B cell (primary cell): ENCODE data around the gene MARK4. TPM values are rescaled to one million over a fixed set of nuclear protein-coding genes. Genes with fewer than 3 reads are reported as not detected.

ENCODE experiments used
- ATAC-seq: fragments of 200-7000 bp; cut with Tn5 transposase; one replicate; pipeline ENCODE4 v1.10.0; 2021; ENCODE audit warnings: low read depth, mild to moderate bottlenecking, moderate number of reproducible peaks, moderate library complexity
- CTCF ChIA-PET: fragments of 350-600 bp; sonication (Branson Sonifier 250); formaldehyde crosslinking; loops from one replicate; lab custom pipeline; 2021; ENCODE audit warnings: antibody characterized with exemption, inconsistent platforms; lab: Charles Lee
- POLR2A ChIA-PET: fragments of 350-600 bp; sonication (Branson Sonifier 250); formaldehyde crosslinking; loops from one replicate; lab custom pipeline; 2021; ENCODE audit warnings: antibody characterized with exemption; lab: Charles Lee
- DNase-seq: peaks from one replicate; pipeline ENCODE4 v3.0.0; 2013
- H2AFZ ChIP-seq: 2 replicates; pipeline ENCODE4 v1.6.1; 2012; ENCODE audit warnings: mild to moderate bottlenecking, low read depth, low read length; ENCODE audit not compliant: insufficient read depth, poor library complexity, severe bottlenecking
- H3K27ac ChIP-seq, 2 donors: 1 replicate in 1 of 2; 2 replicates in 1 of 2; pipeline ENCODE4 v1.5.1; 2012 to 2013; ENCODE audit warnings: low read length in 2 of 2, mild to moderate bottlenecking in 2 of 2, moderate library complexity in 1 of 2
- H3K27me3 ChIP-seq, 4 experiments: fragments of 200-600 bp in 1 of 4; sonication (generic) in 1 of 4; replicated peaks in 1 of 4; 1 replicate in 2 of 4; 2 replicates in 2 of 4; pipeline versions ENCODE4 v1.6.1 to v1.7.0; 2013 to 2016; ENCODE audit warnings: low read length in 3 of 4, mild to moderate bottlenecking in 2 of 4, mixed read lengths in 1 of 4, moderate library complexity in 1 of 4; ENCODE audit not compliant: insufficient read depth in 4 of 4, control insufficient read depth in 3 of 4; ENCODE audit errors: control extremely low read depth in 1 of 4
- H3K36me3 ChIP-seq, 2 experiments: replicated peaks in 1 of 2; 1 replicate in 1 of 2; 2 replicates in 1 of 2; pipeline versions ENCODE4 v1.6.1 to v1.7.1; 2013; ENCODE audit warnings: low read length in 1 of 2; ENCODE audit not compliant: insufficient read depth in 2 of 2, control insufficient read depth in 1 of 2; ENCODE audit errors: control extremely low read depth in 1 of 2, extremely low read depth in 1 of 2
- H3K4me1 ChIP-seq, 2 donors: fragments of 200-600 bp in 1 of 2; sonication (generic) in 1 of 2; 1 replicate in 1 of 2; 2 replicates in 1 of 2; pipeline versions ENCODE4 v1.5.1 to v1.6.1; 2013 to 2017; ENCODE audit warnings: low read length in 2 of 2; ENCODE audit not compliant: control insufficient read depth in 2 of 2, insufficient read depth in 2 of 2
- H3K4me2 ChIP-seq: replicated peaks from 2 replicates; pipeline ENCODE3; 2012; ENCODE audit warnings: mild to moderate bottlenecking, low read depth, low read length; ENCODE audit not compliant: poor library complexity, severe bottlenecking
- H3K4me3 ChIP-seq, 5 experiments: fragments of 200-600 bp in 1 of 5; sonication (generic) in 1 of 5; 1 replicate in 3 of 5; 2 replicates in 2 of 5; pipeline versions ENCODE4 v1.5.1 to v1.7.0; 2011 to 2016; ENCODE audit warnings: low read length in 4 of 5, mild to moderate bottlenecking in 4 of 5, low read depth in 2 of 5, control low read depth in 1 of 5, moderate library complexity in 1 of 5; ENCODE audit not compliant: insufficient read depth in 1 of 5; ENCODE audit errors: control extremely low read depth in 1 of 5, extremely low read depth in 1 of 5
- H3K79me2 ChIP-seq: fragments of 200-600 bp; sonication (generic); one replicate; pipeline ENCODE4 v1.6.0; 2016; ENCODE audit warnings: low read length; ENCODE audit not compliant: control insufficient read depth, insufficient read depth
- H3K9ac ChIP-seq: fragments of 200-600 bp; sonication (generic); 2 replicates; pipeline ENCODE4 v1.6.1; 2017; ENCODE audit warnings: mild to moderate bottlenecking, low read length, moderate library complexity
- H3K9me3 ChIP-seq, 3 donors: one replicate each; pipeline versions ENCODE4 v1.6.1 to v1.7.1; 2013; ENCODE audit warnings: low read length in 2 of 3; ENCODE audit not compliant: control insufficient read depth in 2 of 3, insufficient read depth in 1 of 3; ENCODE audit errors: control extremely low read depth in 1 of 3
- H4K20me1 ChIP-seq: 2 replicates; pipeline ENCODE4 v1.6.0; 2012; ENCODE audit warnings: mild to moderate bottlenecking, low read length; ENCODE audit not compliant: insufficient read depth, control insufficient read depth, poor library complexity, severe bottlenecking
- H3K27ac Mint-ChIP-seq: one replicate; pipeline ENCODE4 v1.8.0; 2021; ENCODE audit warnings: mixed read lengths
- H3K27me3 Mint-ChIP-seq: one replicate; pipeline ENCODE4 v1.8.0; 2021; ENCODE audit warnings: mixed read lengths
- H3K4me1 Mint-ChIP-seq: one replicate; pipeline ENCODE4 v1.8.0; 2021; ENCODE audit warnings: mixed read lengths
- H3K4me3 Mint-ChIP-seq: one replicate; pipeline ENCODE4 v1.8.0; 2021; ENCODE audit warnings: mixed read lengths
- H3K9me3 Mint-ChIP-seq: one replicate; pipeline ENCODE4 v1.8.0; 2022; ENCODE audit warnings: mixed read lengths; ENCODE audit not compliant: insufficient read depth
- EZH2 ChIP-seq: IDR thresholded peaks from 2 replicates; pipeline ENCODE4 v1.6.1; 2012; ENCODE audit warnings: borderline replicate concordance, low read depth, mild to moderate bottlenecking, moderate library complexity, low read length; ENCODE audit not compliant: insufficient read depth, poor library complexity, severe bottlenecking
- WGBS: methylation state at CpG from one replicate; pipeline ENCODE4 v1.1.5; 2013; ENCODE audit warnings: missing lambda C conversion rate; ENCODE audit not compliant: insufficient coverage; 5-methylcytosine and 5-hydroxymethylcytosine counted together
- intact Hi-C: fragments of 100-400 bp; cut with micrococcal nuclease; formaldehyde crosslinking; loops from one replicate; pipeline ENCODE4 v1.10.0; 2022
- polyA plus RNA-seq: library from polyadenylated mRNA; depleted of rRNA; stranded (reverse); fragments of >200 nt; gene quantifications from 2 replicates; pipeline ENCODE4 v1.2.3, GENCODE V29; 2012
- total RNA-seq, 2 donors: library from RNA; stranded (reverse); fragments of 120-200 nt in 1 of 2; gene quantifications; 1 replicate in 1 of 2; 2 replicates in 1 of 2; pipeline versions ENCODE4 v1.2.3 to v1.2.4, GENCODE V29; 2013 to 2022
- TF ChIP-seq, protein P1 (sequence below): fragments of 200-600 bp; IDR thresholded peaks from one replicate; pipeline ENCODE4 v1.8.0; 2022; ENCODE audit warnings: antibody characterized with exemption, mild to moderate bottlenecking

MARK4 gene
- total and polyA plus RNA-seq, 2 donors (not counting 1 experiment from before 2014, with no cell fraction given): 13.5 to 36.2 TPM

DNA sequence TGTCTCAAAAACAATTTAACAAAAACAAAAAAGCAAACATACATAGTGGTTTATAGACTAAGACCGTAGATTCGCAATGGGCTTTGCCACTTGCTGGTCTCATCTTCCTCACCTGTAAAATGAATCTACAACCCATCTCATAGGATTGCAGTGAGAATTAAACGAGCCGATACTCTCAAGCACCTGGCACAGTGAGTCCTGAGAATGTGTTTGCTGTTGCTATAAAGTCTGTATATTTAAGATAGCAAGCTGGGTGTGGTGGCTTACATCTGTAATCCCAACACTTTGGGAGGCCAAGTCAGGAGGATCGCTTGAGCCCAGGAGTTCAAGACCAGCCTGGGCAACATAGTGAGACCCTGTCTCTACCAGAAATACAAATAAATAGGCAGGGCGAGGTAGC is 28.3 kb upstream of the MARK4 start:
- Histone ChIP-seq H2AFZ (no peak overlapping the region), H3K27me3 (peaks cover 0 to 11% (median 4%) of the 10 kb centered on the region in 4 experiments), H3K79me2 (no peaks in the 10 kb centered on the region), H3K4me1 (no peaks in the 10 kb centered on the region), H3K9ac (no peak overlapping the region), H3K27ac (no peak overlapping the region), H3K36me3 (no peaks in the 10 kb centered on the region), H3K4me2 (no peak overlapping the region), H4K20me1 (no peaks in the 10 kb centered on the region), H3K4me3 (no peak overlapping the region), H3K9me3 (no peaks in the 10 kb centered on the region)
- no peaks in the 10 kb centered on the region for H3K4me1 Mint-ChIP-seq
- intact Hi-C loops: no loop called here
- DNase-seq: no peak
- 100% methylated on average over 1 of the region's 6 CpGs for WGBS
- no peak overlapping the region for H3K4me3 Mint-ChIP-seq
- CTCF ChIA-PET: no interaction called here
- peaks cover 17% of the 10 kb centered on the region for H3K27me3 Mint-ChIP-seq
- H3K27ac Mint-ChIP-seq: no peak overlapping the region
- POLR2A ChIA-PET: no interaction called here
- ATAC-seq: no peak
- TF ChIP-seq, protein P1, sequence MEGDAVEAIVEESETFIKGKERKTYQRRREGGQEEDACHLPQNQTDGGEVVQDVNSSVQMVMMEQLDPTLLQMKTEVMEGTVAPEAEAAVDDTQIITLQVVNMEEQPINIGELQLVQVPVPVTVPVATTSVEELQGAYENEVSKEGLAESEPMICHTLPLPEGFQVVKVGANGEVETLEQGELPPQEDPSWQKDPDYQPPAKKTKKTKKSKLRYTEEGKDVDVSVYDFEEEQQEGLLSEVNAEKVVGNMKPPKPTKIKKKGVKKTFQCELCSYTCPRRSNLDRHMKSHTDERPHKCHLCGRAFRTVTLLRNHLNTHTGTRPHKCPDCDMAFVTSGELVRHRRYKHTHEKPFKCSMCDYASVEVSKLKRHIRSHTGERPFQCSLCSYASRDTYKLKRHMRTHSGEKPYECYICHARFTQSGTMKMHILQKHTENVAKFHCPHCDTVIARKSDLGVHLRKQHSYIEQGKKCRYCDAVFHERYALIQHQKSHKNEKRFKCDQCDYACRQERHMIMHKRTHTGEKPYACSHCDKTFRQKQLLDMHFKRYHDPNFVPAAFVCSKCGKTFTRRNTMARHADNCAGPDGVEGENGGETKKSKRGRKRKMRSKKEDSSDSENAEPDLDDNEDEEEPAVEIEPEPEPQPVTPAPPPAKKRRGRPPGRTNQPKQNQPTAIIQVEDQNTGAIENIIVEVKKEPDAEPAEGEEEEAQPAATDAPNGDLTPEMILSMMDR: no peak
- no peak for TF ChIP-seq EZH2
- H3K9me3 Mint-ChIP-seq: no peaks in the 10 kb centered on the region

DNA sequence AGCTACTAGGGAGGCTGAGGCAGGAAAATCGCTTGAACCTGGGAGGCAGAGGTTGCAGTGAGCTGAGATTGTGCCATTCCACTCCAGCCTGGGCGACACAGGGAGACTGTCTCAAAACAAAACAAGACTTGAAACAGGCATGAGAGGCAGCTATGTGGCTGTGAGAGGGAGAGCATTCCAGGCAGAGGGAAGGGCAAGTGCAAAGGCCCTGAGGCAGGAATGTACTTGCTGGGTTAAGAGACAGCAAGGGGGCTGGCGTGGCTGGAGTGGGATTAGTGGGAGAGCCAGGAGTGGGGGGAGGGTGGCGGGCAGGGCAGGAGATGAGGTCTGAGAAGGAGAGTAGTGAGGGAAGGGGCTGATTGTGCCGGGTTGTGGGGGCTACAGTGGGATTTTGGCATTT is 27.2 kb upstream of the MARK4 start:
- Mint-ChIP-seq H3K4me1 (no peaks in the 10 kb centered on the region), H3K4me3 (no peak overlapping the region), H3K27ac (no peak overlapping the region), H3K9me3 (no peaks in the 10 kb centered on the region), H3K27me3 (peaks cover 17% of the 10 kb centered on the region)
- no peak overlapping the region for H3K4me2 ChIP-seq
- intact Hi-C loops: no loop called here
- H3K36me3 ChIP-seq: no peaks in the 10 kb centered on the region
- WGBS: 88% methylated on average over 5 of the region's 5 CpGs
- no peaks in the 10 kb centered on the region for H4K20me1 ChIP-seq
- TF ChIP-seq, protein P1: no peak
- TF ChIP-seq EZH2: no peak
- DNase-seq (no peak), ATAC-seq (no peak)
- H3K79me2 ChIP-seq: no peaks in the 10 kb centered on the region
- no peak overlapping the region for H2AFZ ChIP-seq
- no peaks in the 10 kb centered on the region for H3K4me1 ChIP-seq
- peaks cover 0 to 4% (median under 1%) of the 10 kb centered on the region in 4 experiments for H3K27me3 ChIP-seq
- H3K9me3 ChIP-seq: no peaks in the 10 kb centered on the region
- ChIA-PET CTCF (no interaction called here), POLR2A (no interaction called here)
- H3K4me3 ChIP-seq: no peak overlapping the region
- H3K9ac ChIP-seq: no peak overlapping the region
- H3K27ac ChIP-seq: no peak overlapping the region
